ENCODE data around the gene LRP2BP. TPM values are rescaled to one million over a fixed set of nuclear protein-coding genes. Genes with fewer than 3 reads are reported as not detected.

Gene LRP2BP
- total and polyA plus RNA-seq, 2 of the 4 experiments (the other 2 are of a cell fraction) = 0.10 to 0.18 TPM

GRCh38 chr4:185352741-185353140, 43.0 kb downstream of the LRP2BP start:
- ATAC-seq (ENCODE audit: low read depth) (no peak), DNase-seq (no peak)
- Histone ChIP-seq H2AK9ac (replicated peaks; ENCODE audit: low read depth, low read length, poor library complexity) (no peak overlapping the region), H3K9ac (ENCODE audit: low read depth, low read length) (no peak overlapping the region), H3K4me1 (ENCODE audit: control insufficient read depth, insufficient read depth, low read length) (peaks cover under 1% of the 10 kb centered on the region; the same call in 1 of the 2 replicates), H3K36me3 (ENCODE audit: control insufficient read depth, insufficient read depth, low read length) (peaks cover 14% of the 10 kb centered on the region), H2AK5ac (ENCODE audit: low read depth, low read length) (no peak overlapping the region), H4K20me1 (ENCODE audit: insufficient read depth, low read length) (no peaks in the 10 kb centered on the region), H4K5ac (ENCODE audit: low read depth, low read length) (no peak overlapping the region), H2AFZ (replicated peaks; ENCODE audit: low read length, poor library complexity) (no peak overlapping the region), H3K9me1 (ENCODE audit: insufficient read depth, low read length) (peaks cover 7% of the 10 kb centered on the region; the same call in 1 of the 2 replicates), H3K4me3 (ENCODE audit: insufficient read depth, low read depth, low read length) (no peak overlapping the region), H3K79me1 (ENCODE audit: low read depth in 1 of 2, low read length in 2 of 2) (no peaks in the 10 kb centered on the region; a peak in 1 of 4 replicates), H3K14ac (replicated peaks; ENCODE audit: low read depth, low read length) (no peak overlapping the region), H3K27ac (ENCODE audit: insufficient read depth, low read length) (no peak overlapping the region), H3K9me3 (ENCODE audit: control insufficient read depth, insufficient read depth, low read length) (no peaks in the 10 kb centered on the region), H3K4me2 (ENCODE audit: low read depth, low read length) (no peak overlapping the region), H4K91ac (ENCODE audit: insufficient read depth, low read depth, low read length) (no peak overlapping the region), H3K23ac (ENCODE audit: low read depth, low read length) (no peak overlapping the region), H3K18ac (ENCODE audit: low read depth, low read length) (no peak overlapping the region), H3K56ac (ENCODE audit: extremely low read depth, insufficient read depth, low read length) (no peak overlapping the region), H2BK15ac (ENCODE audit: low read depth, low read length) (no peak overlapping the region), H2BK120ac (ENCODE audit: low read depth, low read length) (no peak overlapping the region), H4K8ac (ENCODE audit: low read depth in 2 of 2, low read length in 2 of 2) (no peak overlapping the region), H2BK5ac (ENCODE audit: low read depth, low read length, poor library complexity, severe bottlenecking) (no peak overlapping the region), H3K4ac (ENCODE audit: low read depth, low read length) (no peak overlapping the region), H3K27me3 (ENCODE audit: control insufficient read depth, insufficient read depth, low read length) (no peaks in the 10 kb centered on the region), H2BK20ac (ENCODE audit: low read depth, low read length) (no peak overlapping the region)
- no CpG with 5 or more reads among the region's 2 CpGs for WGBS, 2 experiments (ENCODE audit: extremely low coverage in 2 of 2, insufficient read length in 1 of 2)
- no TSS peak for BruUV-seq (replicated peaks)
- CTCF ChIA-PET = interaction anchor here (0.8 kb wide), 1 partner anchor 12 kb away, joined by 3 read pairs; no protein-coding TSS in a partner anchor
- POLR2A ChIA-PET (ENCODE audit: unreplicated experiment) = no interaction called here
- dilution Hi-C loops (cut with HindIII; ENCODE audit: low sequenced_read_pairs, unreplicated experiment) (no loop called here), intact Hi-C loops (cut with micrococcal nuclease) (no loop called here), in situ Hi-C loops (cut with MboI; ENCODE audit: low sequenced_read_pairs) (no loop called here)
- TF ChIP-seq CHD1 (IDR thresholded peaks at IDR 0.05; ENCODE audit: low read depth, low read length) = no peak
- no peak for TF ChIP-seq CTCF (conservative IDR thresholded peaks at IDR 0.05; ENCODE audit: low read depth, low read length)
- no peak for TF ChIP-seq RFX5 (IDR thresholded peaks at IDR 0.05; ENCODE audit: low read depth, low read length)
- no peak for TF ChIP-seq CEBPB (IDR thresholded peaks at IDR 0.05; ENCODE audit: low read depth, low read length)
- no peak for TF ChIP-seq ELK1 (IDR thresholded peaks at IDR 0.05; ENCODE audit: borderline replicate concordance, low read depth, low read length)
- TF ChIP-seq BHLHE40 (IDR thresholded peaks at IDR 0.05; ENCODE audit: low read depth, low read length) = no peak
- no peak for TF ChIP-seq FOS (IDR thresholded peaks at IDR 0.05; ENCODE audit: low read depth, low read length)
- TF ChIP-seq POLR2A (IDR thresholded peaks at IDR 0.05; ENCODE audit: low read depth, low read length) = no peak
- no peak for TF ChIP-seq MXI1 (IDR thresholded peaks at IDR 0.05; ENCODE audit: borderline replicate concordance, low read depth, low read length)
- TF ChIP-seq MAZ (IDR thresholded peaks at IDR 0.05; ENCODE audit: borderline replicate concordance, low read depth, low read length) = no peak
- TF ChIP-seq SMC3 (IDR thresholded peaks at IDR 0.05; ENCODE audit: low read depth, low read length) = no peak
- no peak for TF ChIP-seq USF2 (IDR thresholded peaks at IDR 0.05; ENCODE audit: low read depth, low read length)
- no peak for TF ChIP-seq NFE2L2 (IDR thresholded peaks at IDR 0.05; ENCODE audit: low read depth, low read length)
- no peak for TF ChIP-seq RAD21 (IDR thresholded peaks at IDR 0.05; ENCODE audit: low read length)
- TF ChIP-seq RCOR1 (IDR thresholded peaks at IDR 0.05; ENCODE audit: insufficient replicate concordance, low read length) = no peak
- no peak for TF ChIP-seq MAFK (IDR thresholded peaks at IDR 0.05; ENCODE audit: low read depth, low read length)

Measured in IMR-90 (cell line).